Sigmoid colon (tissue), 4 donors: ENCODE measurements around the gene NAALADL2.

Experiments used
- POLR2AphosphoS5 ChIP-seq, 4 donors: sonication (generic); formaldehyde crosslinking; IDR thresholded peaks; one replicate each; pipeline ENCODE4 v1.6.1; 2017; ENCODE audit warnings: antibody characterized with exemption in 4 of 4
- TF ChIP-seq, protein P1 (sequence below), 4 experiments: fragments of 450-650 bp in 3 of 4; fragments of 200-600 bp in 1 of 4; IDR thresholded peaks; one replicate each; pipeline ENCODE4 v1.5.1; 2016 to 2019; ENCODE audit warnings: antibody characterized with exemption in 4 of 4, mild to moderate bottlenecking in 3 of 4, moderate library complexity in 2 of 4

DNA sequence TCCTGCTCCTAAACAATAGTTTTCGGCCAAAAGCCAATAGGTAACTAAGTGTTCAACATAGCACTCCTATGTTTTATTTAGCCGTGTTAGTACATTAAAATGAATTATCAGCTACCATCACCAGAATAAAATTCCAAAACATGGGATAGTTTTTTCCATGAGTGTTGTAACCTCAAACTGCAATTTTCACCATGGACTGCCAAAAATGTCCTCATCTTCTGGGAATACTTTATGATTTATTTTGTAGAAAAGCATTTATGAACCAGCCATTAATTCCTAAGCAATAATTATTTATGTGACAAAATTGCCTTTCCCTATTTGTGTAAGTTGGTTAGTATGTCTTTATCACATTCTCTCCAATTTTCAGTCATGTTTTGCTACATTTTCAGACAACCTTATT, 438.1 kb downstream of the NAALADL2 start:
- TF ChIP-seq POLR2AphosphoS5 (IDR thresholded peaks at IDR 0.05) = no peak
- TF ChIP-seq, protein P1, sequence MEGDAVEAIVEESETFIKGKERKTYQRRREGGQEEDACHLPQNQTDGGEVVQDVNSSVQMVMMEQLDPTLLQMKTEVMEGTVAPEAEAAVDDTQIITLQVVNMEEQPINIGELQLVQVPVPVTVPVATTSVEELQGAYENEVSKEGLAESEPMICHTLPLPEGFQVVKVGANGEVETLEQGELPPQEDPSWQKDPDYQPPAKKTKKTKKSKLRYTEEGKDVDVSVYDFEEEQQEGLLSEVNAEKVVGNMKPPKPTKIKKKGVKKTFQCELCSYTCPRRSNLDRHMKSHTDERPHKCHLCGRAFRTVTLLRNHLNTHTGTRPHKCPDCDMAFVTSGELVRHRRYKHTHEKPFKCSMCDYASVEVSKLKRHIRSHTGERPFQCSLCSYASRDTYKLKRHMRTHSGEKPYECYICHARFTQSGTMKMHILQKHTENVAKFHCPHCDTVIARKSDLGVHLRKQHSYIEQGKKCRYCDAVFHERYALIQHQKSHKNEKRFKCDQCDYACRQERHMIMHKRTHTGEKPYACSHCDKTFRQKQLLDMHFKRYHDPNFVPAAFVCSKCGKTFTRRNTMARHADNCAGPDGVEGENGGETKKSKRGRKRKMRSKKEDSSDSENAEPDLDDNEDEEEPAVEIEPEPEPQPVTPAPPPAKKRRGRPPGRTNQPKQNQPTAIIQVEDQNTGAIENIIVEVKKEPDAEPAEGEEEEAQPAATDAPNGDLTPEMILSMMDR (IDR thresholded peaks at IDR 0.05) = no peak
